ENCODE measurements around the gene EXOC1L.

The EXOC1L gene

DNA sequence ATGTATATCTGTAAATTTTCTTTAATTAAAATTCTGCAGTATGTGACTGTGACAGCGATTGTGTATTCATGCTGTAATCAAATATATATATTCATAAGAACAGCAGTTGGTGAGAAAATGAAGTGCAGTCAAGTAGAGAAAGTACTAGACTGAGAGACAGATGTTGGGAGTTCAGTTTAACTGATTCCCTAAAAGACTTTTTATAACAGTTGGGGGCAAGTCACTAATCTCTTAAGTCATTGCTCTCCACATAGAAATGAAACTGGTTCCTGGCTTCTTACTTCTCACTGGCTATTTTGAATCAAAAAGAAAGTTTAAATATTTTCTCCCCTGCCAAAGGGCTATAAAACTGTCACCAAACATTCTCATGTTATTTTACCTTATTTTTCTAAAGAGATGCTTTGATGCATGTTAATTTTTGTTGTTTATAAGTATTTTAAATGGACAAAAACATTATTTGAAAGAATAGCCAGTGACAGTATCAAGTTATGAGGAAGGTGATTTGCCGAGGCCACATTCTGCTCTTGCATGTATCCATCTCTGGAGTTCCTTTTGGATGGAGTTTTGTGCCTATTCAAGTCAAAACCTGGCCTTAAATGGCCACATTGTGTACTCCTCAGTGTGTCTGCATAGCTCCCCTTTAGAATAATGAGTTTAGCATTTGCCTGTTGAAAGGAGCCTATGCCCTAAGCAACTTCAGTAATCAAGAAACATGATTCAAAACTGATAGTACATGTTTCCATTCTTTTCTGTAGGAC, 64.7 kb downstream of the EXOC1L start:
- DNase-seq (ENCODE audit: low read depth in 2 of 2) = no peak

DNA sequence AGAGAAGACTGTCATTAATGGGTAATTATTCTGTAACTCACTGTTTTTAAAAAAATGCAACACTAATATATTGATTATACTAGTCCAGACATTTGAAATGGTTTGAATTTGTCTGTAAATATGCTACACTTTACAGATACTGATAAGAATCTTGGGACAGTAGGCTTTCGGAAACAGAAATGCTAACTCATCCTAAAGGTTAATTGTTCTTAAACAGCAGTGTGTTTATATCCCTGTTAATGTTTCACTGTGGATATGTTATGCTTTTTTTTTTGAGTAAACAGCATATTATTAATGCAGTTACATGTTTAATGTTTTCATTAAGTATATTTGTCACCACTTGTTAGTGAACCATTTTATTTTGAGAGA, 65.2 kb downstream of the EXOC1L start:
- no peak for DNase-seq (ENCODE audit: low read depth in 2 of 2)
